GM12865 (cell line): ENCODE data around the gene PLCB2.

ENCODE experiments used
- DNase-seq: peaks from one replicate; pipeline ENCODE4 v3.0.0; 2010; ENCODE audit warnings: low read depth
- H3K4me3 ChIP-seq: 2 replicates; pipeline ENCODE4 v1.5.1; 2011; ENCODE audit warnings: mild to moderate bottlenecking, low read depth, low read length, control low read depth
- TF ChIP-seq, protein P1 (sequence below): IDR thresholded peaks from 2 replicates; pipeline ENCODE4 v1.5.1; 2011; ENCODE audit warnings: low read length, control low read depth, low read depth, inconsistent platforms; ENCODE audit not compliant: insufficient read depth; ENCODE audit errors: missing control alignments

PLCB2 gene

DNA sequence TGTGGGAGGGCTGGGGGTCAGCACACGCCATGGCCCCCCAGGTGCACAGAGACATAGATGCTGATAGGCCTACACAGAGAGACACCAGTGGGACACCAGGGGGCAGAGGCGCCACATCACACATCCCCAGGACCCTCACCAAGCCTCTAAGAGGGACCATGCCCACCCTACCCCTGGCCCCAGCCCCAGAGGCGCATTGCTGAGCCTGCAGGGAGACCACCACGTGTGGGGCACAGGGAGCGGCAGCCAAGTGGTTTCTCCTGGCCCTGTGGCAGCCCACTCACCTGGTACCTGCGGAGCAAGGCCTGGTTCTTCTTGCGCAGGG is 31.8 kb upstream of the PLCB2 start:
- TF ChIP-seq, protein P1, sequence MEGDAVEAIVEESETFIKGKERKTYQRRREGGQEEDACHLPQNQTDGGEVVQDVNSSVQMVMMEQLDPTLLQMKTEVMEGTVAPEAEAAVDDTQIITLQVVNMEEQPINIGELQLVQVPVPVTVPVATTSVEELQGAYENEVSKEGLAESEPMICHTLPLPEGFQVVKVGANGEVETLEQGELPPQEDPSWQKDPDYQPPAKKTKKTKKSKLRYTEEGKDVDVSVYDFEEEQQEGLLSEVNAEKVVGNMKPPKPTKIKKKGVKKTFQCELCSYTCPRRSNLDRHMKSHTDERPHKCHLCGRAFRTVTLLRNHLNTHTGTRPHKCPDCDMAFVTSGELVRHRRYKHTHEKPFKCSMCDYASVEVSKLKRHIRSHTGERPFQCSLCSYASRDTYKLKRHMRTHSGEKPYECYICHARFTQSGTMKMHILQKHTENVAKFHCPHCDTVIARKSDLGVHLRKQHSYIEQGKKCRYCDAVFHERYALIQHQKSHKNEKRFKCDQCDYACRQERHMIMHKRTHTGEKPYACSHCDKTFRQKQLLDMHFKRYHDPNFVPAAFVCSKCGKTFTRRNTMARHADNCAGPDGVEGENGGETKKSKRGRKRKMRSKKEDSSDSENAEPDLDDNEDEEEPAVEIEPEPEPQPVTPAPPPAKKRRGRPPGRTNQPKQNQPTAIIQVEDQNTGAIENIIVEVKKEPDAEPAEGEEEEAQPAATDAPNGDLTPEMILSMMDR: no peak
- no peak for DNase-seq
- no peak overlapping the region for H3K4me3 ChIP-seq

DNA sequence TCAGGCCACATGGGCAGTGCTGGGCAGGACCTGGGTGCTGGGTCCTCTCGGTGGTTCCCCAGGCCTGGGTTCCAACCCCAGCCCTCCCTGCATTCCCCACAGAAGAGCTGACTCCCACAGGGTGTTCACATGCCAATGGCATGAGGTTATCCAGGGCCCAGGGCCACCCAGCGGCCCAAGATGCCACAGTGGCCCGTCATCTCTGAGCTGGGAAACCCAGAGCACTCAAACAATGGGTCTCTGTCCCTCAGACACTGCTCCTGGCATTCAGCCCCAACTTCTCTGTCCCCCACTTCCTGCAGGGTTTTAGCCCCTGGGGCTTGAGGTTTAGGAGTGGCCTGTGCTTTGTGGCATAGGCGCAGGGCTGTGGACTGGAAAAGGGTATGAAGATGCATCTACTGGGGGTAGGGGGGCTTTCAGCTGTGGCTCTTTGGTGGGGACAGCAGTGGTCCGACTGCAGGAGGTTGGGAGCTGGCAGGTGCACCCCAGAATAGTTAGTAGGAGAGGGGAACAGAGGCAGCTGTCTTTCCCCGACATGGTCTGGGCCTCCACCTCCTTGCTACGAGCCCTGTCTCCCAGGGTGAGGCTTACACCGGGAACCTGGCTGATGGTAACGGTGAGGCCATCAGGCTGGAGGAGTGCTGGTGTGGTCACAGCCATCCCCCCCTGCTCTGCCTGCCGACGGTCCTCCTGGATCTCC is 31.3 kb upstream of the PLCB2 start:
- TF ChIP-seq, protein P1: no peak
- no peak for DNase-seq
- H3K4me3 ChIP-seq: no peak overlapping the region

DNA sequence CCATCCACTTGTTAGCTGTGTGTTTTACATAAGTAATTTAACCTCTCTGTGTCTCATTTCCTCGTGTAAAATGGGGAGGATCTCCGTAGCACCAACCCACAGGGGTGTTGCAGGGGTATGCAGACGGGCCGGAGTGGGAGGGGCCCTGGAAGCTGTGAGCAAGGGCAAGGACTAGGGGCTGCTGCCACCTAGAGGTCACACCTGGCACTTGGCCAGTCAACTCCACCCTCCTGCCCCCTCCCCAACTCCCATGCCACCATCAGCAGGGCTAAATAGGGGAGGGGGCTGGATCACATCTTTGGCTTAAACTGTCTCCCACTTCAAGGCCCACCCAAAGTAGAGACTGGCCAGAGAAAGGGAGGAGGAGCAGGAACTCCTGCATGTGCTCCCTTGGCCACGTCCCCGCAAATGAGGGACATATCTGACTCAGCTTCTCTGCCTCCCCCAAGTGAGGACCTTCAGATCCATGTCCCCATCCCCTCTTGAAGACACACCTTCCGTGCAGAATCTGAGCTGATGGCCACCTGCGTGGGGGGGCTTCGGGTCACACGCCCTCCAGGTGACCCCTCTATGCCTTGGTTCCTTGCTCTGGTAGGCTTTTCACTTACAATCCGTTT is 30.4 kb upstream of the PLCB2 start:
- no peak overlapping the region for H3K4me3 ChIP-seq
- TF ChIP-seq, protein P1: peak; percentile 95
- DNase-seq: peak; percentile 82

DNA sequence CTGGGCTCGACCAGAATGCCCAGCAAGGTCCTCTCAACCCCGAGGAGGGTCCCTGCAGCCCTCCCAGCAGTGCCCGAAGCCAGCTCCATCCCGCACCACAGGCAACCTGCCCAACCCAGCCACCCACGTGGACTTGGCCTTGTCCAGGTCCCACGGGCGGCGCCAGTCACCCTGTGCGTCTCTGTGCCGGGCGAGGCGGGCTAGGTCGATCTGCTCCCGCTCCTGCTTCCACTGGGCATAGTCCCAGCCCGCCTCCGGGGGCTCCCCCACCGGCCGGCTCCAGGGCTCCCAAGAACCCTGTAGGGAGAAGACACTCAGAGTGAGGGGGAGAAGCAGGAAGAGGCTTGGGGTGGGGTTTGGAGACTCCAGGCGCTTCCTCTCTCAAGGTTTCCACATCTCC is 29.9 kb upstream of the PLCB2 start:
- no peak overlapping the region for H3K4me3 ChIP-seq
- TF ChIP-seq, protein P1: no peak
- DNase-seq: no peak

DNA sequence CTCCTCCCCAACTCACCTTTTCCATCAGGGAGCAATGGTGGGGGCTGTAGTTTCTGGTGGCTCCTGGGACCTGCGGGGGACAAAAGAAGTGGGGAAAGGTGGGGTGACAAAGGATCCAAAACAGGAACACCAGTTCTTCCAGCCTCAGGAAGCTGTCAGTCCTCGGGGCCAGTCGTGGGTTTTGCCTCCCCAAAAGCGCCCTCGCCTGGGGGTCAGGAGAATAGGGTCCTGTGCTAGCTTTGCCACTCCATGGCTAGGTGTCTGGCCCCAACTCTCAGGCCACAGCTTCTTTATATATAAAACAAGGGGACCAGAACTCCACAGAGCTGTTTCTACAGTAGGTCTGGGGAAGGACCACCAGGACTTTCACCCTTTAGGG is 29.0 kb upstream of the PLCB2 start:
- TF ChIP-seq, protein P1: peak; percentile 48
- H3K4me3 ChIP-seq: no peak overlapping the region
- peak; percentile 31 for DNase-seq

DNA sequence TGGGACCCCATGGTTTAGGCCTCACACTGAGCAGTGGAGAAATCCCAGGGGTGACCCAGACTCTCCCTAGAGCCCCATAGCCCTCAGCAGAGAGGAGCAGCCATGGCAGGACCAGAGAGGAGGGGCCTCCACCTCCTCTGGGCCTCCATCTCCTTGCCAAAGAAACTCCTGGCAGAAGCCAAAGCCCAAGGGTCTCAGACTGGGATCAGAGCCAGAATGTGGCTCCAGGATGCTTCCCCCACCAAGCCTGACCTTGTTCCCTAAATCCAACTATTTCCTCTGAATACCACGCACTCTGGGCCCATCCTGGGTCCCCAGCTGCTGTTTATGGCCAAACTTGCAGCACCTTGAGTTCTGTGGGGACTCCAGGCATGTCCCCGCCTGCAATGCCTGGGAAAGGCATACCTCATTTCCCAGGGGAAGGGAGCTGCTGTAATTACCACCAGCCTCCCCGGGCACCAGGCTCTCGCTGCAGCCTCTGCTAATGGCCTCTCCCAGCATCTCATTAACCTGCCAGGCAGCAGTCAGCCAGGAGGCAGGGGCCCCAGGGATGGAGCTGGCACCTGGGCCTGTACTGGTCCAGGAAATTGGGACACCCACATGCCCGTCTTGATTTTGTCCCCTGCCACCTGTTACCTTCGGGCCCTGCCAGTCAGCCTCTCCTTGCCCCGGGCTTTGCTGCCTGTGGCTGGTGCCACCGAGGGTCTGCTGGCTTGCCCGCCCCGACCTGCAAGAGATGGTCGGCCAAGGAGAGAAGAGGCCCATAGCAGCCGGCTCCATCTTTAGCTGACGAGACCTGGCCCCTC is 28.4 kb upstream of the PLCB2 start:
- no peak for DNase-seq
- TF ChIP-seq, protein P1: no peak
- no peak overlapping the region for H3K4me3 ChIP-seq
